Epithelial cell of proximal tubule (primary cell): ENCODE data around the gene BCL6. TPM values are rescaled to one million over a fixed set of nuclear protein-coding genes. Genes with fewer than 3 reads are reported as not detected.
"Not testable (repeated sequence)": the region's sequence is repeated elsewhere in the genome, so short reads cannot be mapped to it uniquely, and the experiment has no call there.

ENCODE experiments used
- DNase-seq: peaks from one replicate; pipeline ENCODE4 v3.0.0-alpha.2; 2011; ENCODE audit warnings: low read depth
- H3K4me3 ChIP-seq: 2 replicates; pipeline ENCODE4 v1.5.1; 2011; ENCODE audit warnings: low read depth, mild to moderate bottlenecking, low read length
- total RNA-seq: library from RNA; depleted of rRNA; stranded (reverse); fragments of >200 nt; gene quantifications from 2 replicates; pipeline ENCODE4 v1.2.3, GENCODE V29; 2015
- TF ChIP-seq, protein P1 (sequence below): conservative IDR thresholded peaks from 2 replicates; pipeline ENCODE4 v1.5.1; 2012; ENCODE audit warnings: low read depth, mild to moderate bottlenecking, low read length

BCL6 gene
- total RNA-seq, 1 donor from 2014 or later = 7.0 TPM

DNA sequence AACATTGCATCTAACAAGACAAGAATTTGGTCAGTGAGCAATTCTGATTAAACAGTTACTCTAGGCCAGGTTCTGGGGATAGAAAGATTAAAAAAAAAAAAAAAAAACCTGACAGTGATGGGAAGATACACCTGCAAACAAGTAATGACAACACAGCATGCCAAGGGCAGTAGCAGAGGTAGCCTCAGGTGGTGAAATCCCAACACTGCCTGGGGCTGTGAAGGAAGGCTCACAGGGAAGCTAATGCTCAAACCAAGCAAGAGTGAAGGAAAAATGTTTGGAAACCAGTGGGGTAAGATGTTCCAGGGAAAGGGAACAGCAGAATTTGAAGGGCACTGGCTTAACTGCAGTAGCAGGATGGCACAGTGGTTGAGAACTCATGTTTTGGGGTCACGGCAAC lies 51.8 kb downstream of the BCL6 start:
- TF ChIP-seq, protein P1, sequence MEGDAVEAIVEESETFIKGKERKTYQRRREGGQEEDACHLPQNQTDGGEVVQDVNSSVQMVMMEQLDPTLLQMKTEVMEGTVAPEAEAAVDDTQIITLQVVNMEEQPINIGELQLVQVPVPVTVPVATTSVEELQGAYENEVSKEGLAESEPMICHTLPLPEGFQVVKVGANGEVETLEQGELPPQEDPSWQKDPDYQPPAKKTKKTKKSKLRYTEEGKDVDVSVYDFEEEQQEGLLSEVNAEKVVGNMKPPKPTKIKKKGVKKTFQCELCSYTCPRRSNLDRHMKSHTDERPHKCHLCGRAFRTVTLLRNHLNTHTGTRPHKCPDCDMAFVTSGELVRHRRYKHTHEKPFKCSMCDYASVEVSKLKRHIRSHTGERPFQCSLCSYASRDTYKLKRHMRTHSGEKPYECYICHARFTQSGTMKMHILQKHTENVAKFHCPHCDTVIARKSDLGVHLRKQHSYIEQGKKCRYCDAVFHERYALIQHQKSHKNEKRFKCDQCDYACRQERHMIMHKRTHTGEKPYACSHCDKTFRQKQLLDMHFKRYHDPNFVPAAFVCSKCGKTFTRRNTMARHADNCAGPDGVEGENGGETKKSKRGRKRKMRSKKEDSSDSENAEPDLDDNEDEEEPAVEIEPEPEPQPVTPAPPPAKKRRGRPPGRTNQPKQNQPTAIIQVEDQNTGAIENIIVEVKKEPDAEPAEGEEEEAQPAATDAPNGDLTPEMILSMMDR = no peak
- DNase-seq = no peak
- H3K4me3 ChIP-seq = no peak overlapping the region

DNA sequence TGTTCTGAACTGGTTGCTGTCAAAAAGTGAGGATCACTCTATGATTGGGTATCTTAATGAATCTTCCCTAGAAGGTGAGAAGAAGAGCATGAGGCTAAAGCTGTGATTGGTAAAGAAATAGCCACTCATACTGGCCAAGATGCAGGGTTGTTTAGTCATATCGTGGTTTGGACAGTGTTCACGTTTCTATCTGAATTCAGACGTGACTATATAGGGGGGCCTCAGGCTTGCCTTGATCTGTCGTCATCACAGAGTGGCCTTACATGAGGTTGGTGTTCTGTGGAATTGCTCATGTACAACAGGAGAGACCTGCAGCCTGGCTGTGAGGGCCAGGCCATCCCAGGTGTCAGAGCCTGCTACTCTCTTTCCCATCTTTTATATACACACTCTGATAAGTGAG lies 55.3 kb downstream of the BCL6 start:
- DNase-seq = no peak

DNA sequence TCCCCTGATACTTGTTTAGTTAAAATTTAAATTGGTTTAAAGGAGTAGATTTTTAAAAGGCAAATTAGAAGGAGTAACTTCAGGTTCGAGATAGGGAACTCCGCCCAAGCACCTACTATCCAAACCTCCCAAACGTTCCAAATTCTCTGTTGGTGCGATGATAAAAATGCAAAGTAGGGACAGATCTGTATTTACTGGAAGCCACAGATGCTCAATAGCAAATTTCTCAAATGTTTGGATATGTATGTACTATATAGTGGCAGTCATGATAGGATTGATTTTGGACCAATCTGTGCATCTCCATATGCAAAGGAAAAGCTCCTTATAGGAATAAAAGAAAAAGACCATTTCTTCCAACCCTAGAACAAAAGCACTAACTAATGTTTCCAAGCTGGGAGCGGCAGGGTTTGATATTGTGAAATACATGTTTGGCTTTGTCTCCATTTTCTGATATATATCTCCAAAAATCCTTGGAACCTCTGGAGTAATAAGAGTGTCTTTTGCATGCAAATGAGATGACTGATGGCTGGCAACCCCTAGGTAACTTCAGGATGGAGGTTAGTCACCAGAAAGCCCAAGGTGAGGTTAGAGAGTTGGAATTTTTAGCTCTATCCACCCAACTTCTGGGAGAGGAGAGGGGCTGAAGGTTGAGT lies 58.5 kb downstream of the BCL6 start:
- TF ChIP-seq, protein P1 = no peak
- no peak overlapping the region for H3K4me3 ChIP-seq
- DNase-seq = no peak

More for the DNA sequence above, 55.3 kb downstream of the BCL6 start:
- H3K4me3 ChIP-seq = no peak overlapping the region
- TF ChIP-seq, protein P1 = no peak

DNA sequence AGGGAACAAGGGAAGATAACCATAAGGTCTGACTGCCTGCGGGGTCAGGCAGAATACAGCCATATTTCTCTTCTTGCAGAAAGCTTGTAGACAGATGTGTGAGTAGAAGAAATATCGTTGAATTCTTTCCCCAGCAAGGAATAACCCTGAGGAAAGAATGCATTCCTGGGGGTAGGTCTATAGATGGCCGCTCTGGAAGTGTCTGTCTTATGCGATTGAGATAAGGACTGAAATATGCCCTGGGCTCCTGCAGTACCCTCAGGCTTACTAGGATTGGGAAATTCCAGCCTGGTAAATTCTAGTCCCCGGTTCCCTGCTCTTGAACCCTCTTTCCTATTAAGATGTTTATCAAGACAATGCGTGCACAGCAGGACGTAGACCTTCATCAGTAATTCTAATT lies 59.3 kb downstream of the BCL6 start:
- TF ChIP-seq, protein P1 = no peak
- H3K4me3 ChIP-seq = no peak overlapping the region
- DNase-seq = no peak

DNA sequence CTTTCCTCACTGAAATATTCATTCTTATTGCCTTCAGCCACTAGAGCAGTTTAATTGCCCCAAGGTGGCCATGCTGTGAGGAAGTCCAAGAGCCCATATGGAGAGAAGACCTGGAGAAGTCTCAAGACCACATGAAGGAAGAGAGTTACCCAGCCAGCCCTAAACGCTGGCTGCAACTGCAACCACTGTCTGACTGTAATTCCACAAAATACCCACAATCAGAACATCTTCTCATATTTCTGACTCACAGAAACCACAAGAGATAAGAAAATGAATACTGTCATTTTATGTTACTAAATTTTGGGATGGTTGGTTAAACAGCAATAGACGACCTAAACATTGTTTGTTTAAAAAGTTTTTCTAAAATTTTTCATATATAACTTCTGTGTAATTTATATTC lies 60.4 kb downstream of the BCL6 start:
- TF ChIP-seq, protein P1 = no peak
- no peak overlapping the region for H3K4me3 ChIP-seq
- DNase-seq = no peak

DNA sequence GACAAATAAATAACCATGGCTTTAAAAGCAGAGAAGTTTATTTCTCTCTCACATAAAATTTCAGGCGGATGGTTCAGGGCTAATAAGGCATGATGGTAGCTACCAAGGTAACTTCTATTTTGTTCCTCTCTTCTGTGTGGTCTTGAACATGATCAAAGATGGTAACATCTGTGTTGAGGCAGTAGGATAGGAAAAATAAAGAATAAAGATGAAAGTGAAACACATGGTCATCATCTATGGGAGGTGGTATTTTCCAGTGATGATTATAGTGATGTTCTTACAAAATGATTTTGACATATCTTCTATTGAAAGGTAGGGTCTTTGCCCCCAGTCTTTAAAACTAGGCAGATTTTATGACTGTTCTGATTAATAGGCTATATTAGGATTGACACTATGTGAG lies 60.8 kb downstream of the BCL6 start:
- TF ChIP-seq, protein P1 = no peak
- H3K4me3 ChIP-seq = no peak overlapping the region
- DNase-seq = no peak

DNA sequence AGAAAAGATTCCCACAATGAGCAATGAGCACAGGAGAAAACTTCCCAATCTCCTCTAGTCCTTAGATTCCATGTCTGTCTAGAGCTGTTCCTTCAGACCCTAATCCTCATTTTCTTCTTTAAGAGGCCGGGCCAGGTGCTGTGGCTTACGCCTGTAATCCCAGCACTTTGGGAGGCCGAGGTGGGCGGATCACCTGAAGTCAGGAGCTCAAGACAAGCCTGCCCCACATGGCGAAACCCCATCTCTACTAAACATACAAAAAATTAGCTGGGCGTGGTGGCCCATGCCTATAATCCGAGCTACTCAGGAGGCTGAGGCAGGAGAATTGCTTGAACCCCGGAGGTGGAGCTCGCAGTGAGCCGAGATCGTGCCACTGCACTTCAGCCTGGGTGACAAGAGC lies 63.5 kb downstream of the BCL6 start:
- H3K4me3 ChIP-seq, DNase-seq: not testable (repeated sequence)
